NT2/D1 (cell line): ENCODE results near the gene TPRA1.

Experiments
- DNase-seq: peaks from one replicate; pipeline ENCODE4 v3.0.0-alpha.2; 2011; ENCODE audit warnings: low read depth, low spot score
- H3K27me3 ChIP-seq: 2 replicates; pipeline ENCODE4 v1.6.0; 2011; ENCODE audit warnings: mild to moderate bottlenecking; ENCODE audit not compliant: insufficient read length, insufficient read depth
- H3K36me3 ChIP-seq: 2 replicates; pipeline ENCODE4 v1.6.1; 2011; ENCODE audit warnings: mild to moderate bottlenecking, low read length, mixed read lengths; ENCODE audit not compliant: insufficient read depth, insufficient read length
- H3K4me1 ChIP-seq: 2 replicates; pipeline ENCODE4 v1.5.1; 2011; ENCODE audit not compliant: insufficient read depth, insufficient read length
- H3K4me3 ChIP-seq: 2 replicates; pipeline ENCODE4 v1.5.1; 2011; ENCODE audit warnings: low read depth; ENCODE audit not compliant: insufficient read length
- H3K9ac ChIP-seq: 2 replicates; pipeline ENCODE4 v1.6.0; 2011; ENCODE audit warnings: low read depth; ENCODE audit not compliant: insufficient read length
- H3K9me3 ChIP-seq: 2 replicates; pipeline ENCODE4 v1.5.1; 2011; ENCODE audit warnings: mild to moderate bottlenecking, low read length; ENCODE audit not compliant: insufficient read depth
- SUZ12 ChIP-seq: IDR thresholded peaks from 2 replicates; pipeline ENCODE4 v1.6.1; 2011; ENCODE audit not compliant: insufficient read length, insufficient read depth; ENCODE audit errors: extremely low read depth
- YY1 ChIP-seq: IDR thresholded peaks from 2 replicates; pipeline ENCODE4 v1.6.1; 2011; ENCODE audit not compliant: insufficient read length, insufficient read depth
- ZNF274 ChIP-seq: IDR thresholded peaks from 2 replicates; pipeline ENCODE4 v1.6.1; 2011; ENCODE audit warnings: mild to moderate bottlenecking, low read depth, low read length

Gene TPRA1

GRCh38 chr3:127546554-127546953, 44.0 kb downstream of the TPRA1 start:
- no peaks in the 10 kb centered on the region for H3K36me3 ChIP-seq
- no peak overlapping the region for H3K4me3 ChIP-seq
- H3K9me3 ChIP-seq = no peaks in the 10 kb centered on the region
- peaks cover 9% of the 10 kb centered on the region for H3K27me3 ChIP-seq
- H3K4me1 ChIP-seq = peaks cover 23% of the 10 kb centered on the region
- H3K9ac ChIP-seq = peak overlapping the region; percentile 61
- TF ChIP-seq YY1 = no peak
- TF ChIP-seq ZNF274 = no peak
- TF ChIP-seq SUZ12 = no peak
- DNase-seq = no peak

- Histone ChIP-seq H3K9me3 (no peaks in the 10 kb centered on the region), H3K27me3 (peaks cover 9% of the 10 kb centered on the region), H3K9ac (no peak overlapping the region), H3K4me3 (no peak overlapping the region), H3K4me1 (peaks cover 17% of the 10 kb centered on the region), H3K36me3 (no peaks in the 10 kb centered on the region)
- no peak for DNase-seq
- no peak for TF ChIP-seq YY1
- TF ChIP-seq SUZ12 = no peak
These were observed 44.6 kb downstream of the TPRA1 start for GRCh38 chr3:127545711-127546457.

- no peaks in the 10 kb centered on the region for H3K9me3 ChIP-seq
- H3K4me3 ChIP-seq = no peak overlapping the region
These were observed 45.3 kb downstream of the TPRA1 start for GRCh38 chr3:127545216-127545615.

GRCh38 chr3:127544803-127545201, 45.7 kb downstream of the TPRA1 start:
- H3K27me3 ChIP-seq = peaks cover 8% of the 10 kb centered on the region

More at GRCh38 chr3:127545216-127545615, 45.3 kb downstream of the TPRA1 start:
- H3K27me3 ChIP-seq = peaks cover 9% of the 10 kb centered on the region
- no peak for DNase-seq
- H3K9ac ChIP-seq = no peak overlapping the region
- no peaks in the 10 kb centered on the region for H3K36me3 ChIP-seq
- peaks cover 15% of the 10 kb centered on the region for H3K4me1 ChIP-seq
- TF ChIP-seq ZNF274 (no peak), YY1 (no peak), SUZ12 (no peak)

GRCh38 chr3:127544192-127544802, 46.2 kb downstream of the TPRA1 start:
- H3K4me3 ChIP-seq = no peak overlapping the region
- H3K27me3 ChIP-seq = peaks cover 6% of the 10 kb centered on the region
- no peaks in the 10 kb centered on the region for H3K36me3 ChIP-seq
- DNase-seq = peak; percentile 65
- no peaks in the 10 kb centered on the region for H3K9me3 ChIP-seq
- no peak for TF ChIP-seq ZNF274
- no peak for TF ChIP-seq SUZ12
- no peak for TF ChIP-seq YY1
- peaks cover 15% of the 10 kb centered on the region for H3K4me1 ChIP-seq
- H3K9ac ChIP-seq = peak overlapping the region; percentile 11

More at GRCh38 chr3:127544803-127545201, 45.7 kb downstream of the TPRA1 start:
- no peak for DNase-seq
- Histone ChIP-seq H3K4me1 (peaks cover 15% of the 10 kb centered on the region), H3K36me3 (no peaks in the 10 kb centered on the region), H3K9me3 (no peaks in the 10 kb centered on the region), H3K9ac (no peak overlapping the region), H3K4me3 (no peak overlapping the region)
- TF ChIP-seq ZNF274 (no peak), SUZ12 (no peak)

- no peak for DNase-seq
- Histone ChIP-seq H3K9me3 (no peaks in the 10 kb centered on the region), H3K4me1 (peaks cover 15% of the 10 kb centered on the region), H3K9ac (no peak overlapping the region), H3K4me3 (no peak overlapping the region), H3K27me3 (peaks cover 6% of the 10 kb centered on the region), H3K36me3 (no peaks in the 10 kb centered on the region)
- no peak for TF ChIP-seq SUZ12
- no peak for TF ChIP-seq ZNF274
- no peak for TF ChIP-seq YY1
These were observed 47.1 kb downstream of the TPRA1 start for GRCh38 chr3:127543441-127543840.

GRCh38 chr3:127542441-127542952, 48.0 kb downstream of the TPRA1 start:
- Histone ChIP-seq H3K36me3 (no peaks in the 10 kb centered on the region), H3K27me3 (peaks cover 6% of the 10 kb centered on the region), H3K9me3 (no peaks in the 10 kb centered on the region), H3K9ac (no peak overlapping the region), H3K4me3 (no peak overlapping the region), H3K4me1 (peaks cover 16% of the 10 kb centered on the region)
- no peak for DNase-seq
- TF ChIP-seq ZNF274 = no peak
- no peak for TF ChIP-seq YY1
- TF ChIP-seq SUZ12 = no peak
